Measurements from ENCODE around the gene PRLHR. TPM values are rescaled to one million over a fixed set of nuclear protein-coding genes. Genes with fewer than 3 reads are reported as not detected.

Gene PRLHR
- total RNA-seq, 1 experiment from 2014 or later = not detected

DNA sequence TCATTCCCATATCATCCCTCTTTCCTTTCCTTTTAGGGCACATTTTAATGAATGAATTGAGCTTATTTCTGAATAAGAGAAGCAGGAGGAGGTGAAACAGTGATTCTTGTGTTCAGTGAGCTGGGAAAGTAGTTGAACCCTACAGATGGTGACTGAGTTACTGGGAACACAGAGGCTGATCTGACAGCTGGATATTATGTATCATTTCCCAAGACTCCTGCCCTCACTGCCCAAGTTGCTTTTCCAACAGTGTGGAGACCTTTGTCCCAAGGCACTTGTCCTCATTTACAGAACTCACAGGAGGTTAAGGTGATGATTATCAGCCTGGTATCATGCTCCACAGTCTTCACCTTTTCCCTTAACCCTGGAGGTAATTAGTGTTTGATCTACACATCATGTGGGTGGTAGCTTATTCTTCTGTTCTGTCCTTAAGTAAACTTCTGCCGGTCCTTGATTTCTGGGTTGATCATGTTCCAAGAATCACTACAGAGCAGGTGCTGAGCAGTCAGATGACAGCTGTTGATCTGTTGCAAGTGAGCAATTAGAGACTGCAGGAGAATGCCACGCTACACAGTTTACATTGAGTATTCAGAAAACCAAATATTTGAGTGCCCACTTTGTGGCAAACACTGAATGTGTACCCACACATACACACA lies 2.6 kb downstream of the PRLHR start:
- Mint-ChIP-seq H3K4me3 (no peak overlapping the region), H3K27me3 (ENCODE audit: low read depth) (peaks cover 56% of the 10 kb centered on the region), H3K27ac (no peak overlapping the region), H3K36me3 (no peaks in the 10 kb centered on the region), H3K4me1 (peaks cover 27% of the 10 kb centered on the region), H3K9me3 (no peaks in the 10 kb centered on the region)
- ChIA-PET POLR2A (no interaction called here), CTCF (interaction anchor here (1.5 kb wide), 1 partner anchor 128 kb away, joined by 9 read pairs; no protein-coding TSS in a partner anchor)
- DNase-seq (ENCODE audit: low spot score) (no peak), ATAC-seq (no peak)
- TF ChIP-seq CBFB (CRISPR knock-in tag; IDR thresholded peaks at IDR 0.05; ENCODE audit: low read depth) (no peak), ZNF121 (CRISPR knock-in tag; IDR thresholded peaks at IDR 0.05) (no peak), ZNF671 (CRISPR knock-in tag; IDR thresholded peaks at IDR 0.05) (no peak), ATF1 (CRISPR knock-in tag; IDR thresholded peaks at IDR 0.05) (no peak), E2F4 (CRISPR knock-in tag; IDR thresholded peaks at IDR 0.05; ENCODE audit: borderline replicate concordance, low read depth) (no peak), JUN (CRISPR knock-in tag; IDR thresholded peaks at IDR 0.05) (no peak), E2F5 (CRISPR knock-in tag; IDR thresholded peaks at IDR 0.05) (no peak), MXD4 (CRISPR knock-in tag; IDR thresholded peaks at IDR 0.05; ENCODE audit: borderline replicate concordance) (no peak), AFF4 (CRISPR knock-in tag; IDR thresholded peaks at IDR 0.05; ENCODE audit: borderline replicate concordance) (no peak), GRHL2 (CRISPR knock-in tag; IDR thresholded peaks at IDR 0.05; ENCODE audit: insufficient replicate concordance, severe bottlenecking) (no peak), JAZF1 (CRISPR knock-in tag; IDR thresholded peaks at IDR 0.05) (no peak), NFE2L1 (CRISPR knock-in tag; IDR thresholded peaks at IDR 0.05) (no peak), NR2C2 (CRISPR knock-in tag; IDR thresholded peaks at IDR 0.05) (no peak), OVOL2 (CRISPR knock-in tag; IDR thresholded peaks at IDR 0.05; ENCODE audit: borderline replicate concordance) (no peak), ZNF317 (CRISPR knock-in tag; IDR thresholded peaks at IDR 0.05; ENCODE audit: borderline replicate concordance, low read depth) (no peak), FOXP4 (CRISPR knock-in tag; IDR thresholded peaks at IDR 0.05) (no peak)
- TF ChIP-seq, protein P1, sequence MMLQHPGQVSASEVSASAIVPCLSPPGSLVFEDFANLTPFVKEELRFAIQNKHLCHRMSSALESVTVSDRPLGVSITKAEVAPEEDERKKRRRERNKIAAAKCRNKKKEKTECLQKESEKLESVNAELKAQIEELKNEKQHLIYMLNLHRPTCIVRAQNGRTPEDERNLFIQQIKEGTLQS (CRISPR knock-in tag; conservative IDR thresholded peaks at IDR 0.05) = no peak
- TF ChIP-seq, protein P2, sequence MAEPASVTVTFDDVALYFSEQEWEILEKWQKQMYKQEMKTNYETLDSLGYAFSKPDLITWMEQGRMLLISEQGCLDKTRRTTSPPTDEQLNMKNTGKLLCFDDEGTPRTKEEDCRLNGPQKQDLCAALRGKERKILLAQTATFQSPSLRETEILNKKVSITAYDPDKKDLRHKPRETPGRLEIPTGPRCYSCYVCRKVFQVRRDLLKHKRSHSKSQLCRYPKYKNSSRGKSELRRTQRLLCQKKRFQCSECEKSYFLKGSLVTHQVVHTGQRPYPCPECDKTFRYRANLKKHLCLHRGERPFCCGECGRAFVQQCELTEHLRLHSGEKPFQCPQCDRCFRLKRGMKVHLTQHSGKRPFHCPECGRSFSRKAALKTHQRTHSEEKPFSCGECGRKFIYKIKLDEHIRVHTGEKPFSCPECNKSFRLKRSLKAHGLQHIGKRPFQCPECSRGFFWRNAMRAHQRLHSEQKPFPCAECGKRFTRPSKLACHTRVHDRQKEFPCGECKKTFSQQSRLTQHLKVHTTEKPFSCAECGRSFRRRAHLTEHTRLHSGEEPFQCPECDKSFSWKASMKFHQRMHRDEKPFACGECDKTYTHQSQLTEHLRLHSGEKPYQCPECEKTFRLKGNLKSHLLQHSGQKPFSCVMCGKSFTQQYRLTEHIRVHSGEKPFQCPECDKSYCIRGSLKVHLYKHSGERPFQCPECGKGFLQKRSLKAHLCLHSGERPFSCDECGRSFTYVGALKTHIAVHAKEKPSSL (CRISPR knock-in tag; conservative IDR thresholded peaks at IDR 0.05) = no peak
- TF ChIP-seq, protein P3, sequence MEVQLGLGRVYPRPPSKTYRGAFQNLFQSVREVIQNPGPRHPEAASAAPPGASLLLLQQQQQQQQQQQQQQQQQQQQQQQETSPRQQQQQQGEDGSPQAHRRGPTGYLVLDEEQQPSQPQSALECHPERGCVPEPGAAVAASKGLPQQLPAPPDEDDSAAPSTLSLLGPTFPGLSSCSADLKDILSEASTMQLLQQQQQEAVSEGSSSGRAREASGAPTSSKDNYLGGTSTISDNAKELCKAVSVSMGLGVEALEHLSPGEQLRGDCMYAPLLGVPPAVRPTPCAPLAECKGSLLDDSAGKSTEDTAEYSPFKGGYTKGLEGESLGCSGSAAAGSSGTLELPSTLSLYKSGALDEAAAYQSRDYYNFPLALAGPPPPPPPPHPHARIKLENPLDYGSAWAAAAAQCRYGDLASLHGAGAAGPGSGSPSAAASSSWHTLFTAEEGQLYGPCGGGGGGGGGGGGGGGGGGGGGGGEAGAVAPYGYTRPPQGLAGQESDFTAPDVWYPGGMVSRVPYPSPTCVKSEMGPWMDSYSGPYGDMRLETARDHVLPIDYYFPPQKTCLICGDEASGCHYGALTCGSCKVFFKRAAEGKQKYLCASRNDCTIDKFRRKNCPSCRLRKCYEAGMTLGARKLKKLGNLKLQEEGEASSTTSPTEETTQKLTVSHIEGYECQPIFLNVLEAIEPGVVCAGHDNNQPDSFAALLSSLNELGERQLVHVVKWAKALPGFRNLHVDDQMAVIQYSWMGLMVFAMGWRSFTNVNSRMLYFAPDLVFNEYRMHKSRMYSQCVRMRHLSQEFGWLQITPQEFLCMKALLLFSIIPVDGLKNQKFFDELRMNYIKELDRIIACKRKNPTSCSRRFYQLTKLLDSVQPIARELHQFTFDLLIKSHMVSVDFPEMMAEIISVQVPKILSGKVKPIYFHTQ (CRISPR knock-in tag; IDR thresholded peaks at IDR 0.05) = no peak
- TF ChIP-seq, protein P4, sequence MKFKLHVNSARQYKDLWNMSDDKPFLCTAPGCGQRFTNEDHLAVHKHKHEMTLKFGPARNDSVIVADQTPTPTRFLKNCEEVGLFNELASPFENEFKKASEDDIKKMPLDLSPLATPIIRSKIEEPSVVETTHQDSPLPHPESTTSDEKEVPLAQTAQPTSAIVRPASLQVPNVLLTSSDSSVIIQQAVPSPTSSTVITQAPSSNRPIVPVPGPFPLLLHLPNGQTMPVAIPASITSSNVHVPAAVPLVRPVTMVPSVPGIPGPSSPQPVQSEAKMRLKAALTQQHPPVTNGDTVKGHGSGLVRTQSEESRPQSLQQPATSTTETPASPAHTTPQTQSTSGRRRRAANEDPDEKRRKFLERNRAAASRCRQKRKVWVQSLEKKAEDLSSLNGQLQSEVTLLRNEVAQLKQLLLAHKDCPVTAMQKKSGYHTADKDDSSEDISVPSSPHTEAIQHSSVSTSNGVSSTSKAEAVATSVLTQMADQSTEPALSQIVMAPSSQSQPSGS (CRISPR knock-in tag; IDR thresholded peaks at IDR 0.05; ENCODE audit: borderline replicate concordance, low read depth) = no peak
